IMR-90 (cell line): Measurements from ENCODE around the gene SPAG4. TPM values are rescaled to one million over a fixed set of nuclear protein-coding genes. Genes with fewer than 3 reads are reported as not detected.

Experiments
- ATAC-seq: fragments of 200-7000 bp; cut with Tn5 transposase; 2 replicates; pipeline ENCODE4 v1.9.1; 2020; ENCODE audit warnings: low read depth, mild to moderate bottlenecking, moderate library complexity
- BruUV-seq: library from RNA; stranded (reverse); fragments of 400-500 nt; replicated peaks from 2 replicates; lab custom pipeline; 2021; lab: Mats Ljungman, UMichigan
- CTCF ChIA-PET: fragments of 300-600 bp; formaldehyde crosslinking; extraction: SDS; loops from one replicate; lab custom pipeline; 2021; ENCODE audit warnings: antibody characterized with exemption; lab: Yijun Ruan, JAX
- POLR2A ChIA-PET: fragments of 300-600 bp; sonication (Branson Sonifier 250); formaldehyde crosslinking; loops from one replicate; lab custom pipeline; 2022; ENCODE audit warnings: antibody characterized with exemption; ENCODE audit not compliant: unreplicated experiment; lab: Charles Lee
- DNase-seq: peaks from one replicate; pipeline ENCODE4 v3.0.0; 2013
- H2AFZ ChIP-seq: replicated peaks from 2 replicates; pipeline ENCODE3; 2013; ENCODE audit warnings: low read length, mild to moderate bottlenecking; ENCODE audit not compliant: poor library complexity
- H2AK5ac ChIP-seq: 2 replicates; pipeline ENCODE4 v1.6.1; 2013; ENCODE audit warnings: low read depth, low read length, inconsistent platforms
- H2AK9ac ChIP-seq: replicated peaks from 2 replicates; pipeline ENCODE3; 2013; ENCODE audit warnings: mild to moderate bottlenecking, low read depth, low read length, moderate library complexity; ENCODE audit not compliant: poor library complexity
- H2BK120ac ChIP-seq: 2 replicates; pipeline ENCODE4 v1.6.1; 2013; ENCODE audit warnings: low read depth, low read length, inconsistent platforms
- H2BK15ac ChIP-seq: 3 replicates; pipeline ENCODE4 v1.6.1; 2013; ENCODE audit warnings: low read depth, low read length, inconsistent platforms
- H2BK20ac ChIP-seq: 2 replicates; pipeline ENCODE4 v1.6.1; 2013; ENCODE audit warnings: low read depth, mild to moderate bottlenecking, inconsistent platforms, low read length, moderate library complexity
- H2BK5ac ChIP-seq: 2 replicates; pipeline ENCODE4 v1.6.1; 2013; ENCODE audit warnings: mild to moderate bottlenecking, low read depth, low read length, inconsistent platforms; ENCODE audit not compliant: poor library complexity, severe bottlenecking
- H3K14ac ChIP-seq: replicated peaks from 2 replicates; pipeline ENCODE4 v1.6.1; 2013; ENCODE audit warnings: low read depth, low read length, inconsistent platforms
- H3K18ac ChIP-seq: 2 replicates; pipeline ENCODE4 v1.6.1; 2013; ENCODE audit warnings: low read depth, low read length, control low read depth
- H3K23ac ChIP-seq: 2 replicates; pipeline ENCODE4 v1.6.1; 2013; ENCODE audit warnings: low read depth, low read length, inconsistent platforms
- H3K27ac ChIP-seq: 2 replicates; pipeline ENCODE4 v1.5.1; 2013; ENCODE audit warnings: mild to moderate bottlenecking, control low read depth, low read length; ENCODE audit not compliant: insufficient read depth
- H3K27me3 ChIP-seq: 2 replicates; pipeline ENCODE4 v1.6.1; 2013; ENCODE audit warnings: low read length; ENCODE audit not compliant: control insufficient read depth, insufficient read depth
- H3K36me3 ChIP-seq: 2 replicates; pipeline ENCODE4 v1.6.1; 2013; ENCODE audit warnings: low read length, mixed read lengths; ENCODE audit not compliant: control insufficient read depth, insufficient read depth
- H3K4ac ChIP-seq: 2 replicates; pipeline ENCODE4 v1.6.1; 2013; ENCODE audit warnings: low read depth, low read length, inconsistent platforms
- H3K4me1 ChIP-seq: 2 replicates; pipeline ENCODE4 v1.6.1; 2013; ENCODE audit warnings: low read length, mixed read lengths; ENCODE audit not compliant: control insufficient read depth, insufficient read depth
- H3K4me2 ChIP-seq: 2 replicates; pipeline ENCODE4 v1.6.1; 2013; ENCODE audit warnings: low read depth, mild to moderate bottlenecking, control low read depth, low read length, moderate library complexity
- H3K4me3 ChIP-seq: 2 replicates; pipeline ENCODE4 v1.5.1; 2013; ENCODE audit warnings: low read depth, mild to moderate bottlenecking, control low read depth, low read length, moderate library complexity; ENCODE audit not compliant: insufficient read depth
- H3K56ac ChIP-seq: 2 replicates; pipeline ENCODE4 v1.6.1; 2013; ENCODE audit warnings: low read length, inconsistent platforms; ENCODE audit not compliant: insufficient read depth; ENCODE audit errors: extremely low read depth
- H3K79me1 ChIP-seq, 2 experiments: 2 replicates each; pipeline ENCODE4 v1.6.1; 2013; ENCODE audit warnings: low read length in 2 of 2, inconsistent platforms in 1 of 2, low read depth in 1 of 2
- H3K9ac ChIP-seq: 2 replicates; pipeline ENCODE4 v1.6.1; 2013; ENCODE audit warnings: low read depth, low read length, control low read depth
- H3K9me1 ChIP-seq: 2 replicates; pipeline ENCODE4 v1.6.1; 2013; ENCODE audit warnings: low read length, inconsistent platforms; ENCODE audit not compliant: insufficient read depth
- H3K9me3 ChIP-seq: 2 replicates; pipeline ENCODE4 v1.6.1; 2013; ENCODE audit warnings: low read length; ENCODE audit not compliant: control insufficient read depth, insufficient read depth
- H4K20me1 ChIP-seq: 2 replicates; pipeline ENCODE4 v1.6.1; 2013; ENCODE audit warnings: low read length, inconsistent platforms; ENCODE audit not compliant: insufficient read depth
- H4K5ac ChIP-seq: 2 replicates; pipeline ENCODE4 v1.6.1; 2013; ENCODE audit warnings: mild to moderate bottlenecking, low read depth, low read length, control low read depth
- H4K8ac ChIP-seq, 2 experiments: 2 replicates each; pipeline ENCODE4 v1.6.1; 2013; ENCODE audit warnings: low read depth in 2 of 2, low read length in 2 of 2, control low read depth in 1 of 2, inconsistent platforms in 1 of 2
- H4K91ac ChIP-seq: 2 replicates; pipeline ENCODE4 v1.6.1; 2013; ENCODE audit warnings: low read depth, low read length, inconsistent platforms; ENCODE audit not compliant: insufficient read depth
- BHLHE40 ChIP-seq: fragments of 150-350 bp; IDR thresholded peaks from 2 replicates; pipeline ENCODE4 v1.6.1; 2016; ENCODE audit warnings: mild to moderate bottlenecking, low read depth, low read length
- CEBPB ChIP-seq: IDR thresholded peaks from 2 replicates; pipeline ENCODE4 v1.6.1; 2012; ENCODE audit warnings: low read depth, low read length, improper control_type of control experiment
- MAFK ChIP-seq: IDR thresholded peaks from 2 replicates; pipeline ENCODE4 v1.6.1; 2012; ENCODE audit warnings: low read depth, low read length, improper control_type of control experiment
- MAZ ChIP-seq: IDR thresholded peaks from 2 replicates; pipeline ENCODE4 v1.6.1; 2012; ENCODE audit warnings: low read depth, mild to moderate bottlenecking, low read length, improper control_type of control experiment, moderate library complexity, borderline replicate concordance
- NFE2L2 ChIP-seq: fragments of 150-350 bp; IDR thresholded peaks from 2 replicates; pipeline ENCODE4 v1.6.1; 2016; ENCODE audit warnings: low read depth, mild to moderate bottlenecking, low read length
- POLR2A ChIP-seq: IDR thresholded peaks from 2 replicates; pipeline ENCODE4 v1.6.1; 2012; ENCODE audit warnings: mild to moderate bottlenecking, low read depth, low read length
- RAD21 ChIP-seq: IDR thresholded peaks from 2 replicates; pipeline ENCODE4 v1.6.1; 2012; ENCODE audit warnings: low read length, improper control_type of control experiment
- RFX5 ChIP-seq: IDR thresholded peaks from 2 replicates; pipeline ENCODE4 v1.8.0; 2012; ENCODE audit warnings: low read depth, mild to moderate bottlenecking, low read length, moderate library complexity
- SMC3 ChIP-seq: fragments of 150-350 bp; IDR thresholded peaks from 2 replicates; pipeline ENCODE4 v1.6.1; 2016; ENCODE audit warnings: low read depth, mild to moderate bottlenecking, antibody characterized with exemption, low read length, moderate library complexity
- USF2 ChIP-seq: fragments of 150-350 bp; IDR thresholded peaks from 2 replicates; pipeline ENCODE4 v1.6.1; 2017; ENCODE audit warnings: mild to moderate bottlenecking, antibody characterized with exemption, low read length, low read depth
- WGBS, 2 experiments: methylation state at CpG; one replicate each; pipeline versions ENCODE4 v1.1.5 to v1.1.7; 2013; ENCODE audit warnings: missing lambda C conversion rate in 2 of 2; ENCODE audit not compliant: insufficient read length in 1 of 2; ENCODE audit errors: extremely low coverage in 2 of 2; 5-methylcytosine and 5-hydroxymethylcytosine counted together
- dilution Hi-C: fragments of 300-500 bp; cut with HindIII; formaldehyde crosslinking; loops from one replicate; pipeline ENCODE4 v1.14.3; 2018; ENCODE audit warnings: low sequenced_read_pairs; ENCODE audit not compliant: unreplicated experiment
- in situ Hi-C: fragments of 300-500 bp; cut with MboI; formaldehyde crosslinking; loops from 3 replicates; pipeline ENCODE4 v1.14.3; 2019; ENCODE audit warnings: low sequenced_read_pairs, inconsistent platforms, mixed read lengths
- intact Hi-C: fragments of 100-400 bp; cut with micrococcal nuclease; formaldehyde crosslinking; loops from 2 replicates; pipeline ENCODE4 v1.10.0; 2022
- polyA plus RNA-seq, 3 experiments: library from polyadenylated mRNA; depleted of rRNA; stranded (reverse); fragments of >200 nt; gene quantifications; 2 replicates each; pipeline ENCODE4 v1.2.3, GENCODE V29; 2012; ENCODE audit warnings: low replicate concordance in 1 of 3
- total RNA-seq: library from RNA; depleted of rRNA; stranded (reverse); fragments of >200 nt; gene quantifications from 2 replicates; pipeline ENCODE4 v1.2.3, GENCODE V29; 2012

Gene SPAG4
- total and polyA plus RNA-seq, 2 of the 4 experiments (the other 2 are of a cell fraction), result 1.8 to 5.5 TPM

DNA sequence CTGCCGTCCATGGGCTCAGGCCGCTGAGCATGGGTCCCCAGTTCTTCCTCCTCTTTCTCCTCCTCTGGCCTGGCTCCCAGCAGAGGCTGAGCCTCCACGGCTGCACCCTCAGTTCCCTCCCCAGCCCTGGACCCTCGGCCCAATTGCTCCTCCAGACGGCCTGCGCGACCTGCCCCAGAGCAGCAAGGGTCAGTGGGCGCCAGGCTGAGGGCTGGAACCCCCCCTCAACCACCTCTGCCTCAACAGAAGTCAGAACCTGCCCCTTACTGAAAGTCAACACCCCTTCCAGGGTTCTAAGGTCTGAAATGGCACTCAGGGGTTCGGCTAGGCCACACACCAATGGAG is 15.9 kb upstream of the SPAG4 start:
- Histone ChIP-seq H3K23ac (no peak overlapping the region), H2AFZ (no peak overlapping the region), H3K9me1 (no peaks in the 10 kb centered on the region), H3K4ac (no peak overlapping the region), H4K5ac (no peak overlapping the region), H3K18ac (no peak overlapping the region), H4K20me1 (no peaks in the 10 kb centered on the region; the same call in 1 of the 2 replicates), H3K4me3 (no peak overlapping the region), H3K4me1 (peaks cover 3% of the 10 kb centered on the region), H2BK15ac (no peak overlapping the region), H2BK5ac (no peak overlapping the region), H2BK20ac (no peak overlapping the region), H3K79me1 (no peaks in the 10 kb centered on the region), H2AK5ac (no peak overlapping the region), H4K8ac (no peak overlapping the region), H4K91ac (no peak overlapping the region), H3K14ac (no peak overlapping the region), H3K27me3 (peaks cover 55% of the 10 kb centered on the region), H3K56ac (no peak overlapping the region), H3K27ac (no peak overlapping the region), H2AK9ac (no peak overlapping the region), H2BK120ac (no peak overlapping the region), H3K4me2 (no peak overlapping the region), H3K9ac (no peak overlapping the region), H3K36me3 (no peaks in the 10 kb centered on the region), H3K9me3 (no peaks in the 10 kb centered on the region)
- 80% methylated on average over 3 of the region's 9 CpGs; no CpG with 5 or more reads in 1 of the 2 experiments for WGBS, 2 experiments
- DNase-seq, result no peak
- no peak for TF ChIP-seq NFE2L2
- TF ChIP-seq CEBPB, result no peak
- no peak for TF ChIP-seq MAFK
- no peak for TF ChIP-seq MAZ
- no peak for TF ChIP-seq USF2
- TF ChIP-seq RAD21, result no peak
- TF ChIP-seq POLR2A, result no peak
- TF ChIP-seq SMC3, result no peak
- TF ChIP-seq RFX5, result no peak
- no peak for TF ChIP-seq BHLHE40
- dilution Hi-C loops (no loop called here), in situ Hi-C loops (no loop called here), intact Hi-C loops (no loop called here)
- BruUV-seq, result no TSS peak
- CTCF ChIA-PET, result interaction anchor here (1.7 kb wide), 1 partner anchor 16 kb away, joined by 4 read pairs; the partner anchor contains the start of gene SPAG4
- POLR2A ChIA-PET, result no interaction called here
- no peak for ATAC-seq
